Erythroblast (primary cell): Measurements from ENCODE around the gene MGAT3.

Source experiments
- GATA1 ChIP-seq: IDR thresholded peaks from 2 replicates; pipeline ENCODE4 v1.6.1; 2011; ENCODE audit warnings: low read depth, mild to moderate bottlenecking, control low read depth, low read length, moderate library complexity
- POLR2A ChIP-seq: IDR thresholded peaks from 2 replicates; pipeline ENCODE4 v1.6.1; 2011; ENCODE audit warnings: mild to moderate bottlenecking, low read length

DNA sequence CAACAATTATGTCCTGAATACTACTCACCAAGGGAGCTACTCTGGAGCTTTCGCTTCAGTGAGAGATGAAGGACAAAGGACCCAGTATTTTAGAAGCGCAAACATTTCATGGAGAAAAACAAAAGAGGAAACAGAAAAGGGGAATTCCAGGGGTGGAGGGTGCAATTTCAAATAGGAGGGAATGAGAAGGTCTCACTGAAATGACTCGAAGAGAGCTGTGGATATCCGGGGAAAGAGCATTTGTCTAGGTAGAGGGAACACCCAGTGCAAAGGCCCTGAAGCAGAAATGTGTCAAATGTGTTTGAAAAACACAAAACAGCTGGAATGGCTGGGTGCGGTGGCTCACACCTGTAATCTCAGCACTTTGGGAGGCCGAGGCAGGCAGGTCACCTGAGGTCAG, 73.3 kb downstream of the MGAT3 start:
- TF ChIP-seq POLR2A, result no peak
- TF ChIP-seq GATA1, result no peak
